ENCODE measurements around the gene WDR88. TPM values are rescaled to one million over a fixed set of nuclear protein-coding genes. Genes with fewer than 3 reads are reported as not detected.

WDR88 gene
- total and polyA plus RNA-seq, 12 donors, result 0.03 to 0.11 TPM; not detected in 10

- Histone ChIP-seq H3K9me3 (replicated peaks in 1 of 3) (no peaks in the 10 kb centered on the region), H3K4me3 (no peak overlapping the region), H3K4me1 (replicated peaks in 1 of 2) (no peaks in the 10 kb centered on the region), H3K27ac (no peak overlapping the region), H3K27me3 (no peaks in the 10 kb centered on the region), H3K36me3 (replicated peaks in 1 of 2) (no peaks in the 10 kb centered on the region)
- WGBS, 4 donors, result 74 to 91% (median 82%) methylated on average over 6 to 8 of the region's 8 CpGs
- intact Hi-C loops (cut with DNase I), result no loop called here
- no peak for TF ChIP-seq POLR2A (IDR thresholded peaks at IDR 0.05)
- TF ChIP-seq CTCF (IDR thresholded peaks at IDR 0.05), result no peak
- DNase-seq, result no peak
Observed at GRCh38 chr19:33217881-33218280, 86.0 kb downstream of the WDR88 start.

- no peaks in the 10 kb centered on the region for H3K9me3 ChIP-seq (replicated peaks in 1 of 3)
- H3K27me3 ChIP-seq, result peaks cover 4% of the 10 kb centered on the region
- H3K4me1 ChIP-seq (replicated peaks in 1 of 2), result no peaks in the 10 kb centered on the region
- DNase-seq, result no peak
- no peaks in the 10 kb centered on the region for H3K36me3 ChIP-seq (replicated peaks in 1 of 2)
- H3K27ac ChIP-seq, result no peak overlapping the region
- no peak overlapping the region for H3K4me3 ChIP-seq
- intact Hi-C loops (cut with DNase I), result no loop called here
- 72 to 85% (median 73%) methylated on average over 4 to 12 of the region's 12 CpGs for WGBS, 4 donors
- TF ChIP-seq CTCF (IDR thresholded peaks at IDR 0.05), result no peak
- TF ChIP-seq POLR2A (IDR thresholded peaks at IDR 0.05), result no peak
Observed at GRCh38 chr19:33219261-33219815, 87.4 kb downstream of the WDR88 start.

DNA sequence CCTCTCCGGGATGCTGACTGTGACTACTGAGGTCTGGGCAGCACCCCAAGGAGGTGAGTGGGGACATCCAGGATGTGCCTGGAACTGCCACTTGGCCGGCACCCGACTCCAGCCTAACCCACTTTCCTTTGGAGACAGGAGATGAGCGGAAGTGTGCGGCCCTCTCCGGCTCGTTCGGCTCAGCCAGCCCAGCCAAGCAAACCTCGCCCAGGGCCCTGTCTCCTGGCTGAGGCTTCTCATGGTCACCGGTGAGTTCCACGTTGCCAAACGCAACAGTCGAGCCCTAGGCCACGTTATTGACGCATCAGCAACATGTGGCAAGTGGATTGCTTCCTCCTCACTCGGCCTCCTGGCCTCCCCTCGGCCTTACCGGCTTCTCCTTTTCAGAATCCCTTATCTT lies 88.2 kb downstream of the WDR88 start:
- H3K36me3 ChIP-seq (replicated peaks in 1 of 2), result no peaks in the 10 kb centered on the region
- no peaks in the 10 kb centered on the region for H3K4me1 ChIP-seq (replicated peaks in 1 of 2)
- 83 to 87% (median 85%) methylated on average over 17 to 18 of the region's 18 CpGs for WGBS, 4 donors
- DNase-seq, result no peak
- H3K27me3 ChIP-seq, result peaks cover 12% of the 10 kb centered on the region
- TF ChIP-seq POLR2A (IDR thresholded peaks at IDR 0.05), result no peak
- TF ChIP-seq CTCF (IDR thresholded peaks at IDR 0.05), result no peak
- intact Hi-C loops (cut with DNase I), result no loop called here
- no peak overlapping the region for H3K27ac ChIP-seq
- H3K9me3 ChIP-seq (replicated peaks in 1 of 3), result no peaks in the 10 kb centered on the region
- no peak overlapping the region for H3K4me3 ChIP-seq

DNA sequence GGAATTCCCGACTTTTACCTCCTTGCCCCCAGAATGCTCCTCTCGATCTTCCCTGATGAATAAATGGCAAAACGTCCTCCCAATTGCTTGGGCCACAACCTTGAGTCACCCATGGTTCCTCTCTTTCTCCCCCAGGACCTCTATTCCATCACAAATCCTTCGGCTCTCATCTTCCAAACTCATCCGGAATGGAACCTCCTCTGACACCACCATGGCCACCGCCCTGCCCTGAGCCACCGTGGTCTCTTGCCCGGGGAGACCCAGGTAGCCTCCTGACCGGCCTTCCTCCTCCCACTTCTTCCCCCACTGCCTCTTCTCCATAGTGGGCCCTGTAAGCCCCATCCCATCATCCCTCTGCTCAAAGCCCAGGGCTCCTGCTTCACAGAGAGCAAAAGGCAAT lies 88.8 kb downstream of the WDR88 start:
- H3K4me1 ChIP-seq (replicated peaks in 1 of 2), result peaks cover 0 to 3% of the 10 kb centered on the region in 2 donors
- intact Hi-C loops (cut with DNase I), result no loop called here
- TF ChIP-seq POLR2A (IDR thresholded peaks at IDR 0.05) (no peak), CTCF (IDR thresholded peaks at IDR 0.05) (no peak)
- 73 to 89% (median 80%) methylated on average over 9 of the region's 9 CpGs for WGBS, 4 donors
- no peaks in the 10 kb centered on the region for H3K9me3 ChIP-seq (replicated peaks in 1 of 3)
- no peak overlapping the region for H3K27ac ChIP-seq
- DNase-seq, result no peak
- no peaks in the 10 kb centered on the region for H3K36me3 ChIP-seq (replicated peaks in 1 of 2)
- no peak overlapping the region for H3K4me3 ChIP-seq
- peaks cover 18% of the 10 kb centered on the region for H3K27me3 ChIP-seq
